GF-D8 (cell line): ENCODE results near the gene PRR5.
A peak's percentile ranks its signal among the peaks of the same experiment; 100 is the strongest.
"Not testable (repeated sequence)": the region's sequence is repeated elsewhere in the genome, so short reads cannot be mapped to it uniquely, and the experiment has no call there.

ENCODE experiments used
- DNase-seq: peaks from one replicate; lab custom pipeline; 2025; lab: John Stamatoyannopoulos, UW

Gene PRR5

GRCh38 chr22:44701824-44702478 is at the start of gene PRR5:
TSS of gene PRR5 (plus strand) at chr22:44702204. CDS start at chr22:44702475, 271 bp downstream.
- DNase-seq = peak; percentile 62

DNA sequence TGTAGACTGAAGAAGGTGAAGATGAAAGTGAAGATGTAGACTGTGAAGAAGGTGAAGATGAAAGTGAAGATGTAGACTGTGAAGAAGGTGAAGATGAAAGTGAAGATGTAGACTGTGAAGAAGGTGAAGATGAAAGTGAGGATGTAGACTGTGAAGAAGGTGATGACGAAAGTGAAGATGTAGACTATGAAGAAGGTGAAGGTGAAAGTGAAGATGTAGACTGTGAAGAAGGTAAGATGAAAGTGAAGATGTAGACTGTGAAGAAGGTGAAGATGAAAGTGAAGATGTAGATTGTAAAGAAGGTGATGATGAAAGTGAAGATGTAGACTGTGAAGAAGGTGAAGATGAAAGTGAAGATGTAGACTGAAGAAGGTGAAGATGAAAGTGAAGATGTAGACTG is 49.1 kb upstream of the PRR5 start:
- not testable (repeated sequence) for DNase-seq

DNA sequence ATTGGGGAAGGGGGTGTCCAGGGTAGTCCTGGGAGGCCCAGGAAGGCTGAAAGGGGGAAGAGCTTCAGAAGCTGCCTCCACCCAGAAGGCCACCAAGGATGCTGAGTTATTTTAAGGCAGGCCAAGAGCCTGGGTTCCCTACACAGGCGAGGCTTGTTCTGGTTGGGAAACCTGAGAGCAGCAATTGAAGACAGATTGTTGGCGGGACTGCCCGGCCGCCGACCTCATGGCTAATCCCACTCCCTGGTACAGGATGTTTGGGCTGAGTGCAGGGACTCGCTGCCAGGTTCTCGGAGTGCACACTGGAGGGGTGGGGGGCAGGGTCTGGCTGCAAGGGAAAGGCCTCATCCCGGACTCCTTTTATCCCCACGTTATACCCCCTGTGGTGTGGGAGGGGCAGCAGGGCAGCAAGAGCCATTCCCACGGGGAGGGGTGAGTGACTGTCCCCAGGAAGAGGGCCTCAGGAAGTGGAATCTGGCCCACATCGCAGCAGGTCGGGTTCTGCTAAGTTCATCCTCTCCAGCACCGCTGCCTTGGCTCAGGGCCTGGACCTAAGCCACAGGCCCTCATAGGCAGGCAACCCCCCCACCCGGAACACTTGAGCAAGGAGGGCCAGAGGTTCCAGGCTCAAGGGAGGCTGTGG is 43.6 kb upstream of the PRR5 start:
- no peak for DNase-seq

DNA sequence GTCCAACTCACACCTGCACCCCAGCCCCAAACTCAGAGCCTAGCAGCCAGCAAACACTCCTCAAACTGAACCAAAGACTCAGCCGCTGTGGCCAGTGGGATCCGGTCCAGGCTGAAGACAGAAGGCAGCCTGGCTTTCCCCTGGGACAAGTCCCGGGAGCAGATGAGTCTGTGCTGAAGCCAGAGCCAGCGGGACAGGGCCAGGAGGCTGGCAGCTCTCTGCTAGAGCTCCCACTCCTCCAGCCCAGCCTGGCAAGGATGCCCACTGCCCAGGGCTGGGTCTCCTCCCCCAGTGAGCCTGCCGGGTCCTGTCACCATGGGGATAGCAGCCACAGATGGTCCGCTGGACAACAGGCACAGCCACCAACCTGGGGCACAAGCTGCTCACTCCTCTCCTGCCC is 42.9 kb upstream of the PRR5 start:
- DNase-seq = no peak

GRCh38 chr22:44660051-44660830 is 41.8 kb upstream of the PRR5 start:
- DNase-seq = no peak

- no peak for DNase-seq
These were observed 40.9 kb upstream of the PRR5 start for GRCh38 chr22:44661070-44661469.

DNA sequence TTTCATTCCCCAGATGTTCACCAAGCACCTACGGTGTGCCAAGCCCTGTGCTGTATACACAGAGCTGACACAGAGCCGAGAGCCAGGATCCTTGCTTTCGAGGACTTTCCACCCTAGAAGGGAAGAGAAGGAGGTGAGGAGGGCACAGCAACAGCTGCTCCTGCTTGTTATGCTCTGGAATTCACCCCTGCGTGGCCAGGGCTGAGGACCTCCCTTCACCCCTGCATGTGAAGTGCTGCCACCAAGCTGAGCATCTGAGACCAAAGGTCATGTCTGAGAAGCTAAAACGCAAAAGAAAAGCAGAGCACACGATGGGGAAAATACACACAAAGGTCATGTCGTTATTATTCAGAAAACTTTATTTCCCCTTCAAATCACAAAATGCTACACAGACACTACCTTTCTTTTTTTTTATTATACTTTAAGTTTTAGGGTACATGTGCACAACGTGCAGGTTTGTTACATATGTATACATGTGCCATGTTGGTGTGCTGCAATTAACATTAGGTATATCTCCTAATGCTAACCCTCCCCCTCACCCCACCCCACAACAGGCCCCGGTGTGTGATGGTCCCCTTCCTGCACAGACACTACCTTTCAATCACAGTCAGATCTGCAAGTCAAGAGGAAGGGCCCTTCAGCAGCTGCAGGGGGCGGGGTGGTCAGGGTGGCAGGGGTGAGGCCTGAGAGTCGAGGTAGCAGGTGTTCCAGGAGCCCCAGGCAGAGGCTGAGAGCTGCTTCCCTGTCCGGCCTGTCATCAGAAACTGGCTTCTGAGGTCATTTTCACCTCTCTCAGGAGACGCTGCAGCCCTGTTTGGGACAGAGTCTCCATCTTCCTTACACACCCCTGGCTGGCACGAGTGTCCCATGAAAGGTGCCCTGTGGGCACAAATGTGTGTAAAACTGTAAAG is 40.1 kb upstream of the PRR5 start:
- no peak for DNase-seq

- DNase-seq = no peak
These were observed 38.6 kb upstream of the PRR5 start for GRCh38 chr22:44663256-44663999.

GRCh38 chr22:44664149-44664548 is 37.9 kb upstream of the PRR5 start:
- peak; percentile 88 for DNase-seq

- DNase-seq = peak; percentile 66
These were observed 36.9 kb upstream of the PRR5 start for GRCh38 chr22:44665115-44665514.

DNA sequence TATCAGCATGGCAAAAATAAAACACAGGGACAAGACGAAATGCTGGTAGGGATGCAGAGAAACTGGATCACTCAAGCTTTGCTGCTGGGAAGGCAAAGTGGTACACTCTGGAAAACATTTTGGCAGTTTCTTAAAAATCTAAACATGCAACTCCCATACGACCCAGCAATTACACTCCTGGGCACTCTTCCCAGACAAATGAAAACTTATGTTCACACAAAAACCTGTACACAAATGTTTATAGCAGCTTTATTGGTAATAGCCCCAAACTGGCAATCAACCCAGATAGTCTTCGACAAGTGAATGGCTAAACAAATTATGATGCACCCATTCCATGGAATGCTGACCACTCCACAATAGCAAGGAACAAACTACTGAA is 35.8 kb upstream of the PRR5 start:
- no peak for DNase-seq

- DNase-seq = no peak
These were observed 34.7 kb upstream of the PRR5 start for GRCh38 chr22:44667276-44667675.

GRCh38 chr22:44667829-44668189 is 34.2 kb upstream of the PRR5 start:
- no peak for DNase-seq

DNA sequence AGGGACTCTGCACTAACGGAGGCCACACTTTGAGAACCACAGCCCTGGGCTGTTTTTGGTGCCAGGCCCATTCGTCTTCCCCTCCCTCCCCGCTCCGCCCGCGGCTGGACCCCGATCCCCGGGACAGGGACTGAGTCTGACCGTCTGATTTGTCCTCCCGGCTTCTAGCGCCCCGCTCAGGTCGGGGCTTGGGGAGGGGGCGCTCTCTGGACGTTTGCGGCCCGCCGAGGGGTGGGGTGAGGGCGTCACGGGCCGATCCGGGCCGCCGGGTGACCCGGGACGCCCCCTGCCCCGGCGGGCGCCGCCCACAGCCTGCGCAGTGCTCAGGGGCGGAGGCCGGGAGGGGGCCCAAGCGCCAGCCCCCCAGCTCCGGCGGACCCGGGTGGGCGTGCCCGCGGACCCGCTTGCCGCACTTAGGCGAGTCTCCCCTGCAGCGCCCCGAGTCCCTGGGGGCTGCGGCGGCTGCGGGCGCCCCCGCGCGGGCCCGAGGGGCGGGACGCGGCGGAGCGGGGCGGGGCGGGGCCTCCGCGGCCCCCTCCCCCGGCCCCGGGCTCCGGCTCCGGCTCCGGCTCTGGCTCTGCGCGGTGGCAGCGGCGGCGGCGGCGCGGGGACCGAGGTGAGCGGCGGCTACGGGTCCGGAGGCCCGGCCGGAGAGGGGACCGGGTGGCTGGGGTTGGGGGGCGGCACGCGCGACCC is 33.7 kb upstream of the PRR5 start:
- no peak for DNase-seq

- no peak for DNase-seq
These were observed 33.0 kb upstream of the PRR5 start for GRCh38 chr22:44668886-44669521.

DNA sequence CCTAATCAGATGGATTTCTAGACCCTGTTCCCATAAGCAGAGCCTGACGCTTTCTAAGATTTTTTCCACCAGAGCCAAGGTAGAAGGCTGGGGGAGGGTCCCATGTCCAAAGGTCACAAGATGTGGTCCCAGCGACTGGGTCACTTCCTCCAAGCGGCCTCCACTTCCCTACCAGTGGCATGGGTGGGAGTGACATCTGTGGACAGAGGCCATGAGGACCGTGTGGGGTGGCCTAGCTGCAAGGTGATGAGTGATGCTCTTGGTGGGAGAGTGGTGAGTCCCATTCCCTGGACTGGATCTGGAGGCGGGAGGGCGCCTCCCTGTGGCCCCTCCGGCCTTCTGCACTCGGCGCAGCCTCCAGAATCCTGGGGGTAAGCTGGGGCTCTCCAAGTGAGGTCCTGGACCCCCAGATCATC is 32.4 kb upstream of the PRR5 start:
- no peak for DNase-seq

DNA sequence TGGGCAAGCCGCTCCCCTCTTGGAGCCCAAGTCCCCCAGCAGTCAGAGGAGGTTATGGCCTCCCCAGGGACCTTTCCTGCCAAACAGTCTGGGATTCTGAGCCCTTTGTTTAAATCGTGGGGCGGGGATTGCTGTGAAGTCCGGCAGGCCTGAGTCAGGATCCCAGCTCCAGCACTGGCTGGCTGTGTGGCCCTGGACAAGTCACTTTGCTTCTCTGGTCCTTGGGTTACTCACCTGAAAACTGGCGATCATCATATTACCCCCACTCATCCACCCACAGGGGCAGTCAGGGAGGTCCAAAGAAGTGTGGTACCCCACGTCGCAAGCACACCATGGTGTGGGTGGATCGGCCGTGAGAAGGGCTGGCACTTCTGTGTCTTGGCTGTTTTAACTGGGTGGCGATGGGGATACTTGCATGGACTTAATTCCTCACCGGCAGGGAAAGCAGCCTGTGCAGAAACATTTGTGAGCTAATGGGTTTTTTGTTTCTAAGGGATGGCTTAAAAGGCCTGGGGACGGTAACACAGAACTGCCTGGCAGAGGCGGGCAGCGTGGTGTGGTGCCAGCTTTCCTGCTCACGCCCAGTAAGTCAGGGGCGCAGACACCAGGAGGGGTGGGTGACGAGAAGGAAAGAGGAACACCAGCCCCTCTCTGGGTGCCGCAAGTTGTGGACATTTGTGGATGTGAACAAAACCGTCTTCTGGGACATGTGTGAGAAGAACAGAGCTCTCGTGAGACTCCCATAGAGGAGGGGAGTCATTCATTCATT is 31.6 kb upstream of the PRR5 start:
- DNase-seq = no peak

DNA sequence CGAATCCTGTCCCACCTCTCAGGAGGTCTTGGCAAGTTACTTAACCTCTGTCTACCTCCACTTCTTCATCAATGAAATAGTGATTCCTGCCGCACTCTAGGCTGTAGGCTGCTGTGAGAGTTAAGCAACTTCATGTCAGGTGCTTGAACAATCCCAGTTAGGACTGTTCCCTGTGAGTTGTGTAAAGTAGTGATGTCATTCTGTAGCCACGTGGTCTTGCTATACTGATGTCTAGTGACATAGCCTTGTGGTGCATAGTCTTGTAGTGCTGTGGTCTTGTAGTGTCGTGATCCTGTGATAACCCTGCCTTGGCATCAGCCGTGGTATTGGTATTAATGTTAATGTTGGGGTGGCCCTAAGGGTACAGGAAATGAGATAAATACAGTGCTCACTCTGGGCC is 30.3 kb upstream of the PRR5 start:
- DNase-seq = no peak

- no peak for DNase-seq
These were observed 29.4 kb upstream of the PRR5 start for GRCh38 chr22:44672632-44673031.

DNA sequence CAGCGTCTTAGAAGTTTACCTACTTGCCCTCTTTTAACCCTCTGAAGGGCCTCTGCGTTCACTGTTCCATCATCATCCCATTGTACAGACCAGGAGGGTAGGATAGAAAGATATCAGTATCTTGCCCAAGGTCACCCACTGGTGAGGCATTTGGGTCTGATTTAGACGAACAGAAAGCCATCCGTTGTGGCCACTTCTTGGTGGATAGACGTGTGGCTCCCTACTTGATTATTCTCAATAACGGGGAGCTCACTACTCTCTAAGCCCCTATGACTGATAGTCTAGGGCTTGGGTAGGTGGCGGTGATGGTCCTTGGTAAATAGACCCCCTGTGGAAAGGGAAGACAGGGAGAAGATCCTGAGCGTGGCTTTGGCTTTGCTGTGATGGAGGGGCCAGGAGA is 28.6 kb upstream of the PRR5 start:
- DNase-seq = no peak
